Left renal pelvis (tissue), 4 donors: ENCODE measurements around the gene CNOT11. TPM values are rescaled to one million over a fixed set of nuclear protein-coding genes. Genes with fewer than 3 reads are reported as not detected.

Source experiments
- DNase-seq, 4 donors: peaks; one replicate each; pipeline ENCODE4 v3.0.0-alpha.2; 2013; ENCODE audit warnings: low read depth in 4 of 4, low spot score in 3 of 4
- polyA plus RNA-seq, 4 donors: library from polyadenylated mRNA; unstranded; fragments of 120-200 nt; gene quantifications; one replicate each; pipeline ENCODE4 v1.2.1, GENCODE V29; 2013; ENCODE audit not compliant: insufficient read length in 4 of 4

Gene CNOT11
- polyA plus RNA-seq, 4 donors, result 36.3 to 61.6 (median 57.6) TPM

DNA sequence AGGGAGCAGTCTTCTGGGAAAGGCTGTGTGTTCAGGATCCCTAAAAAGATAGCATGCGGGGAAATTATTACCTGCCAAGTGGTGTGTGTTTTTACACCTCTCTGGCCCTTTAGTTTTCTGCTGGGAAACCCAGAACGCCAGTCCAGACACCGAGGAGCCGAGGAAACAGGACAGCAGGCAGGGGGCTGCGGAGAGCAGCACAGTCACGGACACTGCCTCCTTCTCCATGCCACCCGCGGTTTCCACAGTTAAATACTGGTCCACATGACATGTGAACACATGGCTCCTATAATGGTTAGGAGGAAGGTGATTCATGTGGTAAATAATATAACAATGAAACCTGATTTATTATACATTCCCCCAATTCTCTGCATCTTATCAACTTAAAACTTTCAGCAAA, 20.4 kb downstream of the CNOT11 start:
- no peak for DNase-seq

DNA sequence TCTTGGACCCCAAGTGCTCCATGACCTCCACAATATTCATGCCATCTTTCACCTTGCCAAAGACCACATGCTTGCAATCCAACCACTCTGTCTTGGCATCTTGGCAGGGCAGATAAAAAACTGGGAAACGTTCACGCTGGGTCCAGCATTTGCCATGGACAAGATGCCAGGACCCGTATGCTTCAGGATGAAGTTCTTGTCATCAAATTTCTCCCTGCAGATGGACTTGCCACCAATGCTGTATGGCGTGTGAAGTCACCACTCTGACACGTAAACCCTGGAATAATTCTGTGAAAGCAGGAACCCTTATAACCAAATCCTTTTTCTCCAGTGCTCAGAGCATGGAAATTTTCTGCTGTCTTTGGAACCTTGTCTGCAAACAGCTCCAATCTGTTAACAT, 21.5 kb downstream of the CNOT11 start:
- no peak for DNase-seq

DNA sequence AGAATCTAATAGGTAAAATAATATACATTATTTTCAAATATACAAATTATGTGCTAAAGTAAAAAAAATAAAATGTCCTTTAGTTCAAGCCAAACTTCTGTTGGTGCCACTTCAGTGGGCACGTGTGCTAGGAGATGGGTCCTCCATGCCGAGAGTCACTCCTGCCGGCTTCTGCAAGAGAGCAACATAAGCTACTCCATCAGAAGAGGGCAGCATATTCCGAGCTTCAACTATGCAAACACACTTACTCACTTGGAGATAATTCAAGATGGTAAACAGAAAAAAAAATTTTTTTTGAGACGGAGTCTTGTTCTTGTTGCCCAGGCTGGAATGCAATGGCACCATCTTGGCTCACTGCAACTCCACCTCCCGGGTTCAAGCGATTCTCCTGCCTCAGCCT, 24.4 kb downstream of the CNOT11 start:
- DNase-seq, result no peak

DNA sequence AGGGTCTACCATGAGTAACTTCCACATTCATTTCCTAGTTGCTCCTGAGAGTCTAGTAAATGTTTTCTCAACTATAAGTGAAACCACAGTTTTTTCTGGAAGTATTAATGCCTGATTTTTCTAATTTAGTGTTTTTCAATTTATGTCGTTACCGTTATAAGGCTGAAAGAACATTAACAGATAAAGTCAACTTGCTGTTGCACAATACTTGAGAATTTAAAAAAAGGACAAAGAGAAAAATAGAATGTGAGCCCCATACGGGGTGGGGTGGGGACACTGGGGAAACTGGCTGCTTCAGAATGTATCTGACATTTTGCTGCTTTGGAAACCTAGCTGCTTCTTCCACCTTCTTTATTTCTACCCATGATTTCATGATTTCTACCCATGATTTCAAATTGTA, 26.2 kb downstream of the CNOT11 start:
- no peak for DNase-seq

GRCh38 chr2:101281482-101281881, 28.8 kb downstream of the CNOT11 start:
- no peak for DNase-seq

DNA sequence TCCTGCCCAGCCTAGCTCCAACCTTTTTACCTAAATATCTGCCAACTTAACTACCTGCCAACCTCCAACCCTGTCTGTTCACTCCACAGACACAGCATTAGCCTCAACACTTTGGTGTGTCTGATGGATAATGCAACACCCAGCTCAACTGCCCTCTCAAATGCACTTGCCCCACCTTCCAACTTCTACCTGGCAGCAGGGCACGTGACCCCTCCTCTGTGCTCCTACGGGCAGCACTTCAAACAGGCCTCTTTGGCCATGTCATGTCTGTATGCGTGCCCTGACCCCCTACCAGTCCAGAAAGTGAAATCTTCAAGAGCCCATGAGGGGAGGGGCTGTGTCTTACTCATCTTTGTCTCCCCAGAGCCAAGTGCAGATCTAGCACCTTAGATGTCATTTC, 30.3 kb downstream of the CNOT11 start:
- no peak for DNase-seq

- DNase-seq, result no peak
These were observed 34.0 kb downstream of the CNOT11 start for GRCh38 chr2:101286684-101287083.

DNA sequence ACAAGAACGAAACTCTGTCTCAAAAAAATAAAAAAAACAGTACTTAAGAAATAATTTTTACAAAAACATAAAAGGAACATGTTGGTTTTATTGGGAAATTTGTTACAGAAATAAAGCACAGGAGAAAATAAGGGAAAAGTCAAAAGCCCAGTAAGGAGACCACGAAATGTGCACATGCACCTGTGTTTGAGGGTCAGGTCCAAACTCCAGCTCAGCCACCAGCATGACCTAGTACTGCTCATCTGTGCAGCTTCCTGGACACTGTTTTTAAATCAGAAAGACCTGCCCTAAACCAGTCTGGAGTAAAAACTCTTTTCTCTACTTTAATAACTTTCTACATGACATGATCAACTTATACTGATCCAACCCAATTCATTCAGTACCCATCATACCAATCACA, 34.6 kb downstream of the CNOT11 start:
- no peak for DNase-seq

DNA sequence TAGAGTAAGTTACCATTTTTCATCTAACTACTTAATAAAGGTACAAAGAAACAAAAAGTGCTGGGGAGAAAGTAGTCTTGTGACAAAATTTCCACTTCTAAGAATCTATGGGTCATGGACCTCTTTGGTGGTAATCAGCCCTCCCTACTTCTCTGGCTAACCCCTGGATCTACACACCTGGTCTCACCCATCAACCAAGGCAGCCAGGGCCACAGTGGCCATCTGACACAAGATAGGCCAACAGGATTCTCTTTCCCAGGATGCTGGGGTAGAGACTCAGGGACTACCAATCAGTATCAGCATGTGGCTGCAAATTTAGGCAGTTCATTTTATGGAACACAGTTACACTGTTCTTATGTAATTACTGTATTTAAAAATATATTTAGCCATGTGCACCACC, 38.0 kb downstream of the CNOT11 start:
- DNase-seq, result no peak

GRCh38 chr2:101291973-101292372, 39.3 kb downstream of the CNOT11 start:
- no peak for DNase-seq

DNA sequence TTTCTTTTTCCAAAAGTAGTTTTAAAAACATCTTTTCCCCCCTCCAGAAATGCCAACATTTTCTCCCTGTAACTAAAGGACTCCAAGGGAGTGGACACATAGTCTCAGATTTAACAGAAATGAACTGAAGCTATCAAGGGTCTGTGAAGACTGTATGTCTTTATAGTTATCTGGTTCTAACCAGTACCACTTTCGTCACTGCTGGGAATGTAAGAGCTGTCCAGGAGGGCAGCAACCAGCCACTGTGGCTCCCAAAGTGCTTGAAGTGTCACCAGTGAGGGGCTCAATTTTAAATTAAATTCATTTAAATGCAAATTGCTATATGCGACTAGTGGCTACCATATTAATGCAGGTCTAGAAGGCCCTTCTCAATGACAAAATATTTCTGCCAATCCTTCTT, 40.9 kb downstream of the CNOT11 start:
- DNase-seq, result no peak

- no peak for DNase-seq
These were observed 42.2 kb downstream of the CNOT11 start for GRCh38 chr2:101294861-101295260.

- DNase-seq, result no peak
These were observed 43.2 kb downstream of the CNOT11 start for GRCh38 chr2:101295895-101296294.

- no peak for DNase-seq
These were observed 43.7 kb downstream of the CNOT11 start for GRCh38 chr2:101296371-101296770.

- no peak for DNase-seq
These were observed 44.7 kb downstream of the CNOT11 start for GRCh38 chr2:101297383-101297782.

DNA sequence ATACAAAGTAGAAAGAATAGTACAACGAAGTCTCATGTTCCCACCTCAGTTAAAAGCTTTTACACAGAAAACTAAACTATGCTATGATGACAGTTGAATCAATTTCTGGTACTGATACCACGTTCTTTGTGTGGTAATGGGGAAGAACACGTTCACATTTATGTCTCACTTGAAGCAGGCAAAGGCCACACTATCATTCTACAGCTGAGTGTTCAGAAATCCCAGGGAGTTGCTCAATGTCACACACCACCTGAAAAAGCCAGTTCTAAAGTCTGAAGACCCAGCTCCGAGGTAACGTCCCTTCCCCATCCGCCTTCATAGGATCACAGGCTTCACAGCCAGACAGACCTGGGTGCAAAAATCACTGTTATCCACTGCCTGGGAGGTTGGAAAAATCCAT, 46.9 kb downstream of the CNOT11 start:
- DNase-seq, result no peak

DNA sequence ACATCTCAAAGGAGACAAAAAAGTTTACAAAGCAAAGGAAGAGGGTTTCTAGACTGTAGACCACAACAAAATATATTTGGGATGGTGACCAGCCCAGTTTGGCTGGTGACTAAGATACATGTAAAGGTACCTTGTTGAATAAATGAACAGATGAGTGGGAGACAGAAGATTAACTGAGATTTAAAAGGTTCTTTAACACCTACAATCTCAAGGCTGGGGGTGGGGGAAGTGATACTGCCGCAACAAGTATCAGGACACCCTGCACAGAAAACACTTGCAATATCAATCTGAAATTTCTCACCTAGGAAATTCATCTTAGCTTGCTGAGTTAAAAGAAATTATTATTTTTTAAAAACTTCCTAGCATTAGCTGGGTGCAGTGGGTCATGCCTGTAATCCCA, 47.5 kb downstream of the CNOT11 start:
- DNase-seq, result no peak

- no peak for DNase-seq
These were observed 48.1 kb downstream of the CNOT11 start for GRCh38 chr2:101300836-101301235.

DNA sequence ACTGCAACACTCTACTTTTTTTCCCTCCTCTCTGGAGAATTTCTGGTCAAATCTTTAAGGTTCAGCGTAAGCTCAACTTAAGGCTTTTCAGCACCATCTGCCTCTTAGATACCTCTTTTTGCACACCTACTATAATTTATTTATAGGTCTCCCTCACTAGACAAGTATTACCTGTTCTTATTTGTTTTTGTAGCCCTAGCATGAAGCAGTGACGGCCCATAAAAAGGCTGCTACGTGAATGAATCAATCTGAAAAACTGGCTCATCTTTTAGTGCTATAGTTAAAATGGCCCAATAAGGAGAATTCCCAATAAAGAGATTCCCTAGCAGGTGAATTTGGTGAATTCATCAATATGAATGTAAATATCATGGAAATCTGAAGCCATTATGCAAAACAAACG, 49.3 kb downstream of the CNOT11 start:
- DNase-seq, result no peak

DNA sequence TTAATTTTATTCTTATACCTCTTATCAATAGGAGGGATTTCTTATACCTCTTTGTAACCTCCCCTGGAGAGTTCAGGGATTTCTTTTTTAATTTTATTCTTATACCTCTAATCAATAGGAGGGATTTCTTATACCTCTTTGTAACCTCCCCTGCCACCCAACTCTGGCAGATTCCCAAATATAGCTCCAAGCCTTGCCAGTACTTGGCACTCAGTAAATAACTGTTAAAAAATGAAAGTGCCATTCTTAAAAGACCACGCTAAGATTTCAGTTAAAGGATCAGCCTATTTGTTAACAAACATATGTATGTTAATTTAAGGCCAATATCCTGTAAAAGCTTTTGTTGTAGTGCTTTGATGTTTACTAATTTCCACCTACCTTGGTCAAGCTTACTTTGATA, 51.0 kb downstream of the CNOT11 start:
- DNase-seq, result no peak

GRCh38 chr2:101305035-101305434, 52.3 kb downstream of the CNOT11 start:
- DNase-seq, result no peak

GRCh38 chr2:101305492-101306078, 52.9 kb downstream of the CNOT11 start:
- no peak for DNase-seq

DNA sequence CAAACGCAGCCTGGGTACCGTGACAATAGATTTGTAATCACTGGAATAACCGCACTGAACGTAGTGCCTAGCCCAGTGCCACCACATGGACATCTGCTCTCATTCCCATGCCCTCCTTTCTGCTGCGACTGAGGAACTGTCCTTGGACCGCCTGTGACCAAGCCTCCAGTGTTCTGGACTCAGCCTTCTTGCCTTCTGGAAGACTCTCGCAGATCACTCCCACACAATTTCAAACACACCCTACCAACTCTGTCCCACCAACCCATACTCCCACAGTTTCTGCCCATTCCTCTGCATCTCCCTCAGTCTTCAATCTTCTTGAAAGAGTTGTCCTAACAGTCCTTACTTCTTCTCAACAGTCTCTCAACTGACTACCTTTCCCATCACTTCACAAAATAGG, 53.7 kb downstream of the CNOT11 start:
- no peak for DNase-seq
